Measurements from ENCODE around the gene VWF.

The VWF gene

GRCh38 chr12:5912437-5913334, 211.8 kb downstream of the VWF start:
- H3K27me3 ChIP-seq: 0 out of 2 replicates have a peak, but pooled peaks cover 3% of the 10 kb centered on the region
- H3K4me3 ChIP-seq: no peak overlapping the region
- H3K27ac ChIP-seq: no peak overlapping the region
- no peaks in the 10 kb centered on the region for H3K9me3 ChIP-seq
- H4K20me1 ChIP-seq: no peaks in the 10 kb centered on the region
- no peak overlapping the region for H3K4me2 ChIP-seq
- H3K36me3 ChIP-seq: no peaks in the 10 kb centered on the region
- no peaks in the 10 kb centered on the region for H3K4me1 ChIP-seq
- no peak overlapping the region for H3K9ac ChIP-seq
- TF ChIP-seq Cebpa-rat (IDR thresholded peaks at IDR 0.05): no peak

- TF ChIP-seq Cebpa-rat (IDR thresholded peaks at IDR 0.05): no peak
Observed at GRCh38 chr12:5912011-5912410, 212.5 kb downstream of the VWF start.

GRCh38 chr12:5910790-5911548, 213.5 kb downstream of the VWF start:
- no peaks in the 10 kb centered on the region for H3K4me1 ChIP-seq
- H3K27ac ChIP-seq: no peak overlapping the region
- H3K9me3 ChIP-seq: no peaks in the 10 kb centered on the region
- no peaks in the 10 kb centered on the region for H4K20me1 ChIP-seq
- no peaks in the 10 kb centered on the region for H3K36me3 ChIP-seq
- no peak for TF ChIP-seq Cebpa-rat (IDR thresholded peaks at IDR 0.05)
- H3K4me2 ChIP-seq: no peak overlapping the region
- H3K9ac ChIP-seq: no peak overlapping the region
- H3K27me3 ChIP-seq: 0 out of 2 replicates have a peak, but pooled peaks cover 3% of the 10 kb centered on the region
- H3K4me3 ChIP-seq: no peak overlapping the region

More at GRCh38 chr12:5912011-5912410, 212.5 kb downstream of the VWF start:
- no peaks in the 10 kb centered on the region for H3K9me3 ChIP-seq
- H3K4me1 ChIP-seq: no peaks in the 10 kb centered on the region
- no peak overlapping the region for H3K27ac ChIP-seq
- H3K27me3 ChIP-seq: 0 out of 2 replicates have a peak, but pooled peaks cover 3% of the 10 kb centered on the region
- no peaks in the 10 kb centered on the region for H3K36me3 ChIP-seq
- H4K20me1 ChIP-seq: no peaks in the 10 kb centered on the region
- no peak overlapping the region for H3K4me2 ChIP-seq
- H3K9ac ChIP-seq: no peak overlapping the region
- no peak overlapping the region for H3K4me3 ChIP-seq

GRCh38 chr12:5909560-5909959, 214.9 kb downstream of the VWF start:
- 0 out of 2 replicates have a peak, but pooled peaks cover 3% of the 10 kb centered on the region for H3K27me3 ChIP-seq
- no peaks in the 10 kb centered on the region for H3K36me3 ChIP-seq
- no peak overlapping the region for H3K4me3 ChIP-seq
- no peak overlapping the region for H3K9ac ChIP-seq
- no peaks in the 10 kb centered on the region for H4K20me1 ChIP-seq
- H3K4me1 ChIP-seq: no peaks in the 10 kb centered on the region
- no peak overlapping the region for H3K4me2 ChIP-seq
- H3K27ac ChIP-seq: no peak overlapping the region
- TF ChIP-seq Cebpa-rat (IDR thresholded peaks at IDR 0.05): no peak
- no peaks in the 10 kb centered on the region for H3K9me3 ChIP-seq

- Histone ChIP-seq H3K4me1 (no peaks in the 10 kb centered on the region), H3K27me3 (0 out of 2 replicates have a peak, but pooled peaks cover 3% of the 10 kb centered on the region), H3K4me2 (no peak overlapping the region), H3K27ac (no peak overlapping the region), H3K36me3 (no peaks in the 10 kb centered on the region), H3K9me3 (no peaks in the 10 kb centered on the region), H4K20me1 (no peaks in the 10 kb centered on the region), H3K4me3 (no peak overlapping the region), H3K9ac (no peak overlapping the region)
- no peak for TF ChIP-seq Cebpa-rat (IDR thresholded peaks at IDR 0.05)
Observed at GRCh38 chr12:5908251-5908650, 216.2 kb downstream of the VWF start.

GRCh38 chr12:5907807-5908206, 216.7 kb downstream of the VWF start:
- TF ChIP-seq Cebpa-rat (IDR thresholded peaks at IDR 0.05): no peak
- no peaks in the 10 kb centered on the region for H3K9me3 ChIP-seq
- H3K4me3 ChIP-seq: no peak overlapping the region
- no peaks in the 10 kb centered on the region for H3K36me3 ChIP-seq
- 0 out of 2 replicates have a peak, but pooled peaks cover 3% of the 10 kb centered on the region for H3K27me3 ChIP-seq
- H3K27ac ChIP-seq: no peak overlapping the region
- no peak overlapping the region for H3K9ac ChIP-seq
- no peaks in the 10 kb centered on the region for H4K20me1 ChIP-seq
- H3K4me1 ChIP-seq: no peaks in the 10 kb centered on the region
- H3K4me2 ChIP-seq: no peak overlapping the region

GRCh38 chr12:5905757-5906156, 218.7 kb downstream of the VWF start:
- 0 out of 2 replicates have a peak, but pooled peaks cover 3% of the 10 kb centered on the region for H3K27me3 ChIP-seq
- no peaks in the 10 kb centered on the region for H3K36me3 ChIP-seq
- H3K9ac ChIP-seq: no peak overlapping the region
- no peak overlapping the region for H3K27ac ChIP-seq
- no peaks in the 10 kb centered on the region for H3K9me3 ChIP-seq
- no peak overlapping the region for H3K4me2 ChIP-seq
- no peak for TF ChIP-seq Cebpa-rat (IDR thresholded peaks at IDR 0.05)
- H3K4me3 ChIP-seq: no peak overlapping the region
- H4K20me1 ChIP-seq: no peaks in the 10 kb centered on the region
- H3K4me1 ChIP-seq: no peaks in the 10 kb centered on the region

- Histone ChIP-seq H3K9ac (no peak overlapping the region), H3K36me3 (no peaks in the 10 kb centered on the region), H3K4me3 (no peak overlapping the region), H3K4me2 (no peak overlapping the region), H3K4me1 (no peaks in the 10 kb centered on the region), H3K27me3 (0 out of 2 replicates have a peak, but pooled peaks cover 3% of the 10 kb centered on the region), H3K9me3 (no peaks in the 10 kb centered on the region), H3K27ac (no peak overlapping the region), H4K20me1 (no peaks in the 10 kb centered on the region)
- TF ChIP-seq Cebpa-rat (IDR thresholded peaks at IDR 0.05): no peak
Observed at GRCh38 chr12:5904969-5905368, 219.5 kb downstream of the VWF start.

GRCh38 chr12:5904441-5904840, 220.0 kb downstream of the VWF start:
- no peak for TF ChIP-seq Cebpa-rat (IDR thresholded peaks at IDR 0.05)
- H3K27me3 ChIP-seq: 0 out of 2 replicates have a peak, but pooled peaks cover 3% of the 10 kb centered on the region
- no peak overlapping the region for H3K27ac ChIP-seq

GRCh38 chr12:5902736-5903135, 221.7 kb downstream of the VWF start:
- Histone ChIP-seq H4K20me1 (no peaks in the 10 kb centered on the region), H3K4me2 (no peak overlapping the region), H3K36me3 (no peaks in the 10 kb centered on the region), H3K9me3 (no peaks in the 10 kb centered on the region), H3K27me3 (no peaks in the 10 kb centered on the region), H3K27ac (no peak overlapping the region), H3K4me3 (no peak overlapping the region), H3K4me1 (no peaks in the 10 kb centered on the region), H3K9ac (no peak overlapping the region)
- no peak for TF ChIP-seq Cebpa-rat (IDR thresholded peaks at IDR 0.05)

More at GRCh38 chr12:5904441-5904840, 220.0 kb downstream of the VWF start:
- Histone ChIP-seq H3K9ac (no peak overlapping the region), H3K4me2 (no peak overlapping the region), H3K9me3 (no peaks in the 10 kb centered on the region), H3K4me1 (no peaks in the 10 kb centered on the region), H3K4me3 (no peak overlapping the region), H4K20me1 (no peaks in the 10 kb centered on the region), H3K36me3 (no peaks in the 10 kb centered on the region)
